Dendritic cell treated with granulocyte-macrophage colony-stimulating factor and Interleukin-4, amounts not matched to agents 40 ng/mL and 50 ng/mL, for 4 days (primary cell): ENCODE data around the gene TK2.

Experiments used
- H3K27ac Mint-ChIP-seq: one replicate; pipeline ENCODE4 v1.8.0; 2022; ENCODE audit warnings: mild to moderate bottlenecking, mixed read lengths
- H3K27me3 Mint-ChIP-seq: one replicate; pipeline ENCODE4 v1.8.0; 2022; ENCODE audit warnings: mild to moderate bottlenecking, mixed read lengths
- H3K36me3 Mint-ChIP-seq: one replicate; pipeline ENCODE4 v1.8.0; 2022; ENCODE audit warnings: low read depth, mixed read lengths
- H3K4me1 Mint-ChIP-seq: one replicate; pipeline ENCODE4 v1.8.0; 2022; ENCODE audit warnings: low read depth, mixed read lengths
- H3K4me3 Mint-ChIP-seq: one replicate; pipeline ENCODE4 v1.8.0; 2022; ENCODE audit warnings: mild to moderate bottlenecking, moderate library complexity, mixed read lengths
- H3K9me3 Mint-ChIP-seq: one replicate; pipeline ENCODE4 v1.8.0; 2022; ENCODE audit warnings: mixed read lengths
- intact Hi-C: fragments of 100-400 bp; cut with micrococcal nuclease; formaldehyde crosslinking; loops from one replicate; pipeline ENCODE4 v1.15.0; 2022

TK2 gene

GRCh38 chr16:66525396-66526180 is 24.3 kb downstream of the TK2 start:
- Mint-ChIP-seq H3K27me3 (no peaks in the 10 kb centered on the region), H3K36me3 (peaks cover 60% of the 10 kb centered on the region), H3K9me3 (no peaks in the 10 kb centered on the region), H3K4me3 (no peak overlapping the region), H3K27ac (peak overlapping the region; percentile 100), H3K4me1 (peaks cover 86% of the 10 kb centered on the region)
- intact Hi-C loops, result loop anchor here (1.0 to 2.0 kb wide), 2 partner anchors 9 to 27 kb away; partner anchors contain the start of gene CKLF

DNA sequence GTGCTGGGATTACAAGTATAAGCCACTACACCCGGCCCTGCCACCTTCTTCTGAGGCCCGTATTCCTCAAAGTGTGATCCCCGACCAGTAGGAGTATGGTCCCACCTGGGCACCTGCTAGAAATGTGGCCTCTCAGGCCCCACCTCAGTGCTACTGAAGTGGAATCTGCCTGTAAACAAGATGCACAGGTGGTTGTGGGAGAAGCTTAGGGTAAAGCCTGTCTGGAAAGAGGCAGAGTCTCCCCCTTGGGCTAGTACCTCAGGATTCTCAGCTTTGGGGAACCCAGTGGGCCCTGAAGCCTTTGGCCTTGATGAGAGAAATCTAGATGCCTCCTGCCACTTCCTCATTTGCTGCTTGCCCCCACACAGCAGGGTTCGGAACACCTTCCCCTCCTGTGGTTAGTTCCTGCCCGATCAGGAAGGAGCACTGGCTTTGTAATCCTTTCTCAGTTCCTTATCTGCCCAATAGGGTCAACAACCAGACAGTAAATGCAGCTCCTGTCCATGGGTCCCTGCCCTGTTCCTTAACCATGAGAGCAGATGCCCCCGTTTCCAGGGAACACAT is 25.2 kb downstream of the TK2 start:
- Mint-ChIP-seq H3K27ac (peak overlapping the region; percentile 100), H3K36me3 (peaks cover 56% of the 10 kb centered on the region), H3K4me1 (peaks cover 95% of the 10 kb centered on the region), H3K27me3 (no peaks in the 10 kb centered on the region), H3K9me3 (no peaks in the 10 kb centered on the region), H3K4me3 (peak overlapping the region; percentile 26)
- intact Hi-C loops, result loop anchor here (1.0 to 5.0 kb wide), 3 partner anchors 8 to 83 kb away; partner anchors contain the start of gene CKLF

GRCh38 chr16:66523861-66524354 is 26.0 kb downstream of the TK2 start:
- H3K4me3 Mint-ChIP-seq, result no peak overlapping the region
- peaks cover 53% of the 10 kb centered on the region for H3K36me3 Mint-ChIP-seq
- H3K27me3 Mint-ChIP-seq, result no peaks in the 10 kb centered on the region
- peak overlapping the region; percentile 100 for H3K27ac Mint-ChIP-seq
- peaks cover 100% of the 10 kb centered on the region for H3K4me1 Mint-ChIP-seq
- no peaks in the 10 kb centered on the region for H3K9me3 Mint-ChIP-seq
- intact Hi-C loops, result loop anchor here (2.0 to 5.0 kb wide), 2 partner anchors 29 to 83 kb away; partner anchors contain the start of gene CKLF

- peaks cover 46% of the 10 kb centered on the region for H3K36me3 Mint-ChIP-seq
- peak overlapping the region; percentile 13 for H3K4me3 Mint-ChIP-seq
- H3K27ac Mint-ChIP-seq, result peak overlapping the region; percentile 100
- no peaks in the 10 kb centered on the region for H3K27me3 Mint-ChIP-seq
- H3K4me1 Mint-ChIP-seq, result peaks cover 100% of the 10 kb centered on the region
- intact Hi-C loops, result loop anchor here (5.0 kb wide), 1 partner anchor 84 kb away; no protein-coding TSS in a partner anchor
- no peaks in the 10 kb centered on the region for H3K9me3 Mint-ChIP-seq
Observed at GRCh38 chr16:66522816-66523590, 26.9 kb downstream of the TK2 start.

GRCh38 chr16:66521951-66522771 is 27.8 kb downstream of the TK2 start:
- peaks cover 46% of the 10 kb centered on the region for H3K36me3 Mint-ChIP-seq
- H3K4me3 Mint-ChIP-seq, result peak overlapping the region; percentile 13
- no peaks in the 10 kb centered on the region for H3K27me3 Mint-ChIP-seq
- peak overlapping the region; percentile 100 for H3K27ac Mint-ChIP-seq
- peaks cover 100% of the 10 kb centered on the region for H3K4me1 Mint-ChIP-seq
- intact Hi-C loops, result loop anchor here (5.0 kb wide), 1 partner anchor 85 kb away; no protein-coding TSS in a partner anchor
- H3K9me3 Mint-ChIP-seq, result no peaks in the 10 kb centered on the region

GRCh38 chr16:66521252-66521713 is 28.6 kb downstream of the TK2 start:
- H3K4me1 Mint-ChIP-seq, result peaks cover 100% of the 10 kb centered on the region
- intact Hi-C loops, result loop anchor here (5.0 kb wide), 1 partner anchor 86 kb away; no protein-coding TSS in a partner anchor
- H3K27me3 Mint-ChIP-seq, result no peaks in the 10 kb centered on the region
- H3K9me3 Mint-ChIP-seq, result no peaks in the 10 kb centered on the region
- H3K4me3 Mint-ChIP-seq, result no peak overlapping the region
- H3K27ac Mint-ChIP-seq, result peak overlapping the region; percentile 100
- peaks cover 44% of the 10 kb centered on the region for H3K36me3 Mint-ChIP-seq

DNA sequence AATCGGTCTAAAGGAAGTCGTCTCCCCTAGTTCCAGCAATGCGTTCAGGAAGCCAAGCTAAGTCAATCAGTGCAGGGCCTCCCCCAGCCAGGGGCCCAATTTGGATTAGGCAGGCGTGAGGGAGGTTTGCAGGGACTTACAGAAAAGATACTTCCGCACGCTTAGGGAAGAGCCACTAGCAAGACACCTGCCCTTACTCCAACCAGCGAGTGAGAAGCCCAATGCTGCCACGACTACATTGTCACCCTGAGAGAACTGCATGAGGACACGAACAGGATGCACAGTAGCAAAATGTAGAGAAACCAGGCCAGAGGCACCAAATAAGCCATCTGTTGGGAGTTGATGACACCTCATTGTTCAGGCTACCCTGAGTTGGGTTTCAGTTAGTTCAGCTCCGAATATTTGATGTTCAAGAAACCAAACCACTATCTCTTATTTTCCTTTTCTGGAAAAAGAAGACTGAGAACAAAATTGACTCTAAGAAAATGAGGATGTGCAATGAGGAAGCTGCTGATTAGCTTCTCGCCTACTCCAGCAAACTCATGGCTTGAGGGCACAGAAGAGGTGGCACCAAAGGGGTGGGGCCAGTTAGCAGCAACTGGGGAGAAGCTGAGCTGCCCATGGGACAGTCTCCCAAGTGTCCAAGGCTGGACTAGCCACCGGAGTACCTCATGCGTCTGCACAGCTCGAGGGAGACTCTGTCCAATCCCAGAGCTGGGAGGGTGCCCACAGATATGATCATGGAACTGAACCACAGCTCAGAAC is 29.3 kb downstream of the TK2 start:
- intact Hi-C loops, result loop anchor here (5.0 kb wide), 1 partner anchor 87 kb away; no protein-coding TSS in a partner anchor
- Mint-ChIP-seq H3K27ac (peak overlapping the region; percentile 100), H3K27me3 (no peaks in the 10 kb centered on the region), H3K9me3 (no peaks in the 10 kb centered on the region), H3K4me1 (peaks cover 100% of the 10 kb centered on the region), H3K4me3 (peak overlapping the region; percentile 65), H3K36me3 (peaks cover 44% of the 10 kb centered on the region)

- Mint-ChIP-seq H3K9me3 (no peaks in the 10 kb centered on the region), H3K4me3 (peak overlapping the region; percentile 65), H3K27ac (peak overlapping the region; percentile 100), H3K36me3 (peaks cover 49% of the 10 kb centered on the region), H3K27me3 (no peaks in the 10 kb centered on the region), H3K4me1 (peaks cover 100% of the 10 kb centered on the region)
- intact Hi-C loops, result loop anchor here (5.0 to 10.0 kb wide), 4 partner anchors 37 to 115 kb away; no protein-coding TSS in a partner anchor
Observed at GRCh38 chr16:66519482-66520373, 30.2 kb downstream of the TK2 start.

DNA sequence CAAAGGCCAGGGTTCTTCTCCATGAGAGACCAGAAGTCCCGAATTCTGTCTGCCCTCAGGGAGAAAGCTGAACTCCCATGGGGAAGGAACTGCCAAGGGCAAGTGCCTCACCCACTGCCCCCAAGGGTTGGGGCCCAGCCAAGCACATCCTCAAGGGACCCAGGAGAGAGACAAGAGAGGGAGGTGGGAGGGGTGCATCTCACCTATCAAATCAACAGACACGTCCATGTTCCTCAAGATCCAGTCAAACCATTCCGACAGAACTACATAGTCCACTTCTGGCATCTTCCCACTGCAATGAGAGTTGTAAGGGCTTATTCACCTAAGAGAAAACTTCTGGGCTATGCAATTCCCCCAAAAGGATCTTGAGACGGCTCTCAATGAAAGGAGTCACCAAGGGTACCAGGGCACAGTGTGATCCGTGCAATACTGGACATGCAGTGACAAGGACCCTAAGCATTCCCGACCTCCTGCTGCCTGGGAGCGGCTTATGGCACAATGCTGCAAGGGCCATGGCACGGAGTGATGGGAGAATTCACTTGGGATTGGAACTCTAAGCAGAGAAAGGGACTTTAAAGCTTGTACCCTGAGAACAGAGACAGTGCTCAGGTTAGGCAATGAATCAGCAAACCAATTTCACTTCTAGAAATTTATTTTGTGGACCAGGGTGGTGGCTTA is 32.2 kb downstream of the TK2 start:
- H3K27ac Mint-ChIP-seq, result peak overlapping the region; percentile 100
- H3K4me1 Mint-ChIP-seq, result peaks cover 100% of the 10 kb centered on the region
- H3K9me3 Mint-ChIP-seq, result no peaks in the 10 kb centered on the region
- intact Hi-C loops, result loop anchor here (5.0 to 10.0 kb wide), 3 partner anchors 35 to 113 kb away; no protein-coding TSS in a partner anchor
- H3K36me3 Mint-ChIP-seq, result peaks cover 63% of the 10 kb centered on the region
- H3K4me3 Mint-ChIP-seq, result peak overlapping the region; percentile 80
- no peaks in the 10 kb centered on the region for H3K27me3 Mint-ChIP-seq

GRCh38 chr16:66516808-66517585 is 32.9 kb downstream of the TK2 start:
- intact Hi-C loops, result loop anchor here (1.0 to 10.0 kb wide), 5 partner anchors 8 to 112 kb away; partner anchors contain the start of gene CKLF
- no peaks in the 10 kb centered on the region for H3K27me3 Mint-ChIP-seq
- H3K36me3 Mint-ChIP-seq, result peaks cover 70% of the 10 kb centered on the region
- peak overlapping the region; percentile 80 for H3K4me3 Mint-ChIP-seq
- peak overlapping the region; percentile 100 for H3K27ac Mint-ChIP-seq
- no peaks in the 10 kb centered on the region for H3K9me3 Mint-ChIP-seq
- H3K4me1 Mint-ChIP-seq, result peaks cover 100% of the 10 kb centered on the region
